GM23338 (cell line): ENCODE measurements around the gene C8A. TPM values are rescaled to one million over a fixed set of nuclear protein-coding genes. Genes with fewer than 3 reads are reported as not detected.

Source experiments
- ATAC-seq: fragments of 200-7000 bp; cut with Tn5 transposase; 3 replicates; pipeline ENCODE4 v1.9.1; 2020
- DNase-seq: peaks from one replicate; pipeline ENCODE4 v3.0.0-alpha.2; 2015; ENCODE audit warnings: low spot score
- H2AFZ ChIP-seq: fragments of 200-600 bp; sonication (generic); 2 replicates; pipeline ENCODE4 v1.8.0; 2016; ENCODE audit warnings: antibody characterized with exemption, mild to moderate bottlenecking, moderate library complexity
- H3F3A ChIP-seq: fragments of 200-600 bp; sonication (generic); replicated peaks from 2 replicates; pipeline ENCODE4 v1.8.0; 2017; ENCODE audit warnings: antibody characterized with exemption, mixed run types, low read depth
- H3K27ac ChIP-seq: fragments of 200-600 bp; sonication (generic); 2 replicates; pipeline ENCODE4 v1.6.1; 2016; ENCODE audit warnings: low read depth
- H3K27me3 ChIP-seq: fragments of 200-600 bp; sonication (generic); 2 replicates; pipeline ENCODE4 v1.8.0; 2016; ENCODE audit warnings: mild to moderate bottlenecking, mixed run types, moderate library complexity; ENCODE audit not compliant: insufficient read depth
- H3K36me3 ChIP-seq: fragments of 200-600 bp; sonication (generic); 2 replicates; pipeline ENCODE4 v1.8.0; 2016; ENCODE audit warnings: mild to moderate bottlenecking; ENCODE audit not compliant: insufficient read depth
- H3K4me1 ChIP-seq: fragments of 200-600 bp; sonication (generic); 2 replicates; pipeline ENCODE4 v1.8.0; 2016; ENCODE audit warnings: mild to moderate bottlenecking, moderate library complexity; ENCODE audit not compliant: insufficient read depth
- H3K4me2 ChIP-seq: fragments of 200-600 bp; sonication (generic); 2 replicates; pipeline ENCODE4 v1.7.1; 2017; ENCODE audit warnings: mixed run types
- H3K4me3 ChIP-seq: fragments of 200-600 bp; sonication (generic); 2 replicates; pipeline ENCODE4 v1.6.1; 2016; ENCODE audit warnings: mixed run types
- H3K79me2 ChIP-seq: fragments of 200-600 bp; sonication (generic); replicated peaks from 2 replicates; pipeline ENCODE4 v1.8.0; 2017; ENCODE audit warnings: mild to moderate bottlenecking; ENCODE audit not compliant: insufficient read depth
- H3K9me2 ChIP-seq: fragments of 200-600 bp; sonication (generic); 2 replicates; pipeline ENCODE4 v1.8.0; 2017; ENCODE audit not compliant: insufficient read depth
- H4K20me1 ChIP-seq: fragments of 200-600 bp; sonication (generic); replicated peaks from 2 replicates; pipeline ENCODE4 v1.8.0; 2017; ENCODE audit warnings: mild to moderate bottlenecking; ENCODE audit not compliant: insufficient read depth
- H3K27ac Mint-ChIP-seq: 2 replicates; pipeline ENCODE4 v1.8.0; 2020; ENCODE audit warnings: inconsistent platforms, mild to moderate bottlenecking, moderate library complexity, mixed read lengths
- H3K27me3 Mint-ChIP-seq: 3 replicates; pipeline ENCODE4 v1.8.0; 2022; ENCODE audit warnings: low read depth, mild to moderate bottlenecking, moderate library complexity, mixed read lengths, inconsistent platforms; ENCODE audit not compliant: insufficient read depth, poor library complexity
- H3K36me3 Mint-ChIP-seq: 3 replicates; pipeline ENCODE4 v1.8.0; 2021; ENCODE audit warnings: low read depth, mild to moderate bottlenecking, inconsistent platforms, moderate library complexity, mixed read lengths
- H3K4me1 Mint-ChIP-seq: 3 replicates; pipeline ENCODE4 v1.8.0; 2020; ENCODE audit warnings: mild to moderate bottlenecking, inconsistent platforms, mixed read lengths
- H3K4me3 Mint-ChIP-seq: 3 replicates; pipeline ENCODE4 v1.8.0; 2021; ENCODE audit warnings: moderate library complexity, mild to moderate bottlenecking, inconsistent platforms, mixed read lengths
- H3K9me3 Mint-ChIP-seq: 3 replicates; pipeline ENCODE4 v1.8.0; 2020; ENCODE audit warnings: moderate library complexity, mild to moderate bottlenecking, inconsistent platforms, mixed read lengths
- CREB1 ChIP-seq: fragments of 250-450 bp; sonication (Bioruptor Pico); IDR thresholded peaks from 2 replicates; pipeline ENCODE4 v1.5.0; 2020; ENCODE audit warnings: low read depth, mild to moderate bottlenecking, moderate library complexity
- CTCF ChIP-seq, 2 experiments: fragments of 200-600 bp in 1 of 2; sonication (generic) in 1 of 2; conservative IDR thresholded peaks; 2 replicates each; pipeline versions ENCODE4 v1.5.1 to v1.6.1; 2016 to 2017; ENCODE audit warnings: antibody characterized with exemption in 2 of 2, low read depth in 2 of 2, mild to moderate bottlenecking in 2 of 2, moderate library complexity in 1 of 2
- JUNB ChIP-seq: IDR thresholded peaks from one replicate; pipeline ENCODE4 v1.6.1; 2016; ENCODE audit warnings: antibody characterized with exemption; ENCODE audit not compliant: unreplicated experiment
- POLR2AphosphoS5 ChIP-seq: IDR thresholded peaks from 2 replicates; pipeline ENCODE4 v1.6.1; 2016; ENCODE audit warnings: antibody characterized with exemption, low read depth
- REST ChIP-seq: IDR thresholded peaks from one replicate; pipeline ENCODE4 v1.6.1; 2018; ENCODE audit warnings: antibody characterized with exemption; ENCODE audit not compliant: unreplicated experiment
- ZNF462 ChIP-seq: fragments of 250-450 bp; sonication (Bioruptor Pico); IDR thresholded peaks from 2 replicates; pipeline ENCODE4 v1.5.0; 2020; ENCODE audit warnings: mild to moderate bottlenecking, moderate library complexity
- polyA plus RNA-seq: library from polyadenylated mRNA; unstranded; fragments of >200 nt; fragmentation: Nextera tagmentation; extraction: Ambion mirVana; gene quantifications from 2 replicates; pipeline ENCODE4 v1.2.1, GENCODE V29; 2016
- total RNA-seq: library from RNA; depleted of rRNA; stranded (reverse); fragments of >200 nt; shearing (Covaris generic); gene quantifications from 2 replicates; pipeline ENCODE4 v1.2.3, GENCODE V29; 2014

The C8A gene
- total and polyA plus RNA-seq, 2 experiments from 2014 or later, result not detected

- TF ChIP-seq ZNF462 (CRISPR knock-in tag), result no peak
These were observed 40.4 kb upstream of the C8A start (continued) for GRCh38 chr1:56814205-56814604.

- Histone ChIP-seq H3K9me2 (0 out of 2 replicates have a peak, but pooled peaks cover 4% of the 10 kb centered on the region), H3K4me2 (no peak overlapping the region)
- TF ChIP-seq REST, result no peak
- TF ChIP-seq POLR2AphosphoS5, result no peak
- TF ChIP-seq CREB1, result no peak
- no peak for TF ChIP-seq CTCF (conservative IDR thresholded peaks at IDR 0.05; ENCODE audit: low read depth in 2 of 2)
- no peak for TF ChIP-seq JUNB
These were observed 38.3 kb upstream of the C8A start for GRCh38 chr1:56816264-56816663.

More at GRCh38 chr1:56816264-56816663, 38.3 kb upstream of the C8A start:
- Histone ChIP-seq H4K20me1 (no peaks in the 10 kb centered on the region), H3K36me3 (no peaks in the 10 kb centered on the region), H3K4me1 (peaks cover 8% of the 10 kb centered on the region; the same call in 1 of the 2 replicates), H2AFZ (no peak overlapping the region), H3F3A (no peaks in the 10 kb centered on the region), H3K79me2 (no peaks in the 10 kb centered on the region), H3K27me3 (no peaks in the 10 kb centered on the region), H3K27ac (no peak overlapping the region), H3K4me3 (no peak overlapping the region)
- no peaks in the 10 kb centered on the region for H3K36me3 Mint-ChIP-seq
- peaks cover 21% of the 10 kb centered on the region for H3K4me1 Mint-ChIP-seq
- no peak for ATAC-seq
- H3K9me3 Mint-ChIP-seq, result no peaks in the 10 kb centered on the region
- no peak for DNase-seq
- peaks cover 6% of the 10 kb centered on the region for H3K27me3 Mint-ChIP-seq
- H3K27ac Mint-ChIP-seq, result no peak overlapping the region
- no peak overlapping the region for H3K4me3 Mint-ChIP-seq
